Stimulated activated CD8-positive, alpha-beta memory T cell treated with anti-CD3 and anti-CD28 coated beads, Interleukin-4, amount 100 ng/mL, for 1 hour (primary cell): ENCODE results near the gene NFKB2.

ENCODE experiments used
- DNase-seq, 2 donors: peaks; one replicate each; pipeline ENCODE4 v3.0.0-alpha.2; 2020; ENCODE audit warnings: low read depth in 2 of 2, low spot score in 1 of 2

NFKB2 gene

DNA sequence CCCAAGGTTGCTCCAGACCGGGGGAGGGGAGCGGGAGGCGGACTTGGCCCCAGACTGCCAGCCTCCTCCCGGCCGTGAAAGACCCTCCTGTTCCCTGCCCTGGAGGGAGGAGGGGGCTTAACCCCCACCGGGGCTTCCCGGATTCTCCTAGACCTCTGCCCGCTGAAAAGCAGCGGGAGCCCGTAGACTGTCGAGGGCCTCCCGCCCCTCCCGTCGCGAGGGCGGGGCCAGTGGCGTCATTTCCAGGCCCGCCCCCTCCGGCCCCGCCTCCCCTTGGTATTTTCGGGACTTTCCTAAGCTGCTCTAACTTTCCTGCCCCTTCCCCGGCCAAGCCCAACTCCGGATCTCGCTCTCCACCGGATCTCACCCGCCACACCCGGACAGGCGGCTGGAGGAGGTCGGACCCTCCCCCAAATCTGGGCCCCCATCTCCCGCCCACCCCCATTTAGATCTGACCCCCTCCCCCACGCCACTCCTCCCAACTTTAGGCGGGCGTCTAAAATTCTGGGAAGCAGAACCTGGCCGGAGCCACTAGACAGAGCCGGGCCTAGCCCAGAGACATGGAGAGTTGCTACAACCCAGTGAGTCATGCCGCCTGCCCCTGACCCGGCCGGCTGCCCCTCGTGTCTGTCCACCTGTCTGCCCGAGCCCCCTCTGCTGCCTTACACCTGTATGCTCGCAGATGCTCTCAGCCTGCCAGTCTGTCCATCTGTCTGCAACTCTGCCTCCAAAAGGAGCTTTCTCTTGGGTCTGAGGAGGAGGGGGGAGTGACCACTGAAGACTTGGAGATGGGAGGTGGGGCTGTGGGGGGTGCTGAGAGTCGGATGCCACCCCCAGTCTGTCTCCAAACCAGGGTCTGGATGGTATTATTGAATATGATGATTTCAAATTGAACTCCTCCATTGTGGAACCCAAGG is at the start of gene NFKB2:
TSS of gene NFKB2 (plus strand) at position 306 of the 917 bp plus-strand sequence. CDS start at position 561, 255 bp downstream.
- DNase-seq = peak; percentile 87 to 88

DNA sequence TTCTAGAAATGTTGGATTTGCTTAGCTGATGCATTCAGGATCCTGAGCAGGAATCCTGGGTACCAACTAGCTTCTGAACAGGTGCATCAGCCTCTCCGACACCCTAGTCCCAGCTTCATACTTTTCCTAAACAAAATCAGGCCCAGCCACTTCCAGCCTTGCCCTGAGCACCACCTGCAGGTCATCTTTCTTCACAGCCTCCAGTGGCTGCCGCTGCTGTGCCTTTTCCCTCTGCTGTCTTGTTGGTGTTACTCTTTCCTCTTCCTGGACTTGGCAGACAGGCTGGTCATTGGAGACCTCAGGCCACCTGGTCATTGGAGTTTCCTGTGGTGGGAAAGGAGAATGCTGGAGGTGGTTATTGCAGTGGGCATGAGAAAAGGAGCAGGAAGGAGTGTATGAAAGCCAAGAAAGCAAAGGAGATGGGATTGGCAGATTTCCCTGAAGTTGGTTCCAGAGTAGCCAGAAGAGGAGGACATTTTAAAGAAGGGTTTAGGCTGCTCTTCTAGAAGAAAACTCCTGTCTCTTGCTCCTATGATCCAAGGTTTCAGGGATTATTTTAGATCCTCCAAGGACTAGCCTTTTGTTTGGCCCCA is 48.2 kb upstream of the NFKB2 start:
- no peak for DNase-seq

DNA sequence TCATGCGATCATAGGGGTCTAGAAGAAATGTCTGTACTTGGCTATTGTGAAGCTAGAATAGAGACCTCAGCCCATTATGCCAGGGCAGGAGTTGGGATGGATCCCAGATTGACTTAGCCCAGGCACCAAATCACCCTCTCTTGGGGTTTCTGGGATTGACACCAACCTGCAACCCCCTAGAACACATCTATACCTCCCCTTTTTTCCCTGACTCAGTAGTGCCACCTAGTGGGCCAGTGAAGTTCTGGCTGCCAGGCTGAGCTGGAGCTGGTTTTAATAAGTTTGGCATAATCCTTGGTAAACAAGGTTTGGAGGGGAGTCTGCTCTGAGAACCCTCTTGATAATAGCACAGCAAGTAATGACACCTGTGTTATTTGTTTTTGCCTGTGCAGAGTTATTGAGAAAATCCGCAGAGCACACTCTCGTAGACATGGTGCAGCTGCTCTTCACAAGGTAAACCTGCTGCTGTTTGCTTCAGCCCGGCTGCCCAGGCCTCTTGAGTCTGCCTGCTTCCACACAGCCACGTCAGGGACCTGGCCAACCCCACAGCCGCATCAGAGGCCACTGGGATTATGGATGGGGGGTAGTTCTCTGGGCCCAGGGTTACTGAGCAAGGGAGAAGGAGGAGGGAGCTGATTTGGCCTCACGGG is 43.3 kb upstream of the NFKB2 start:
- peak; percentile 24 to 65 for DNase-seq

DNA sequence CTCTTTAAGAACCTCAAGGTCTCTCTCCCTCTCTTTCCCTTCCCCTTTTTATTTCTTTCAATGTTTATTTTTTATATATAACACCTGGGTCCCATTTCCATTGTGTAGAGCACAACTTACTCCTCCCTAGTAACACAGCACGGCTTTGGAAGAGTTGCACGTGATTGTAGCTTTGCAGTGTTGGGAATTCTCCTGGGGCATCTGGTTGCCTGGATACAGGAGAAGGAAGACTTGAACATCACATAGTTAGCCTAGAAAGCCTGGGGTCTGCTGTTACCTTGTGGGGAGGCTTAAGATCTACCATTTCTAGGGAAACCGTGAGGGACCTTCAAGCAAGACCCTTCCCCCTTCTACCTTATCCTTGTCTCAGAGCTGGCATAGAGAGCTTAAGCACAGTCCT is 41.1 kb upstream of the NFKB2 start:
- no peak for DNase-seq

DNA sequence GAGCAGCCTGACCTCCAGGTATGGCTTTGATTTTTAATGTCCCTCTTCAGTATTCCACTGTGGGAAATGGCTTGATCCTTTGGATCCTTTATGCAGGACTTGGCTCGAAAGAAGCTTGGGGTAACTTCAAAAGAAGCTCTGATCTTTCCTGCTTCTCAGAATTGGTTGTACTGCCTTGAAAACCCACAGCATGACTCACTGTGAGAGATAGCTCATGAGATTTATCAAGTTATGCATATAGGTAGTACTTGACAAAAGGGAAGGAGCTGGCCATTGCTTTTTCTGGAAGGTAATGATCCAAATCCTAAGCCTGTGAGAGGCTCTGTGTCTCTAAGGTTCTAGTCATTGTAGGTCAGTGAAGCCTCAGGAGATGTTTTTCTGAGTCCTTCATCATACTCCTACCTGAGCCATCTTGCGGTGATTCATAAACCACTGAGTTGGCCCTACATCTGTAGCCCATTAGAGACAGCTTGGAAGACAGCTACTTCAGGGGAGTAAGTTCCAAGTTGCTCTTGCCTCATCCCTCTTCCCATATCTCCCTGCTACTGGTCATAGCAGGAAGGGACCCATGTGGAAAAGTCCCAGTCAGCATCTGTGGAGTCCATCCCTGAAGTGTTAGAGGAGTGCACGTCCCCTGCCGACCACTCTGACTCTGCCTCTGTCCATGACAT is 36.7 kb upstream of the NFKB2 start:
- no peak for DNase-seq

DNA sequence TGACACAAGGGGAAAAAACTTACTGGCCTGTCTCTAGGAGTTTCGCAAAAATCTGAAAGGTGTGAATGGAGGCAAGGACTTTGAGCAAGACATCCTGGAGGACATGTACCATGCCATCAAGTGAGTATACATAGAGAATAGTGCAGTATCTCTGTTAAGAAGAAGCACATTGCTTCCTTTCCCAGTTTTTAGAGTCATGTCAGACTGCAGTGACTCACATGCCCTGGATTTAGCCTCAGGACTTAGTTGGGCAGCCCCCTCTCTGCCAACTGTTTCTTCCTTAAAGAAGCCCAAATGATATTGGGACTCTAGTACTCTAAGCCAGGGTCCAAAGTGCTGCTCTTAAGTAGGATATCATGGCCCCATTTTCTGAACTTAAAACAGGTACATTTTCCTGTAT is 28.1 kb upstream of the NFKB2 start:
- DNase-seq = no peak

DNA sequence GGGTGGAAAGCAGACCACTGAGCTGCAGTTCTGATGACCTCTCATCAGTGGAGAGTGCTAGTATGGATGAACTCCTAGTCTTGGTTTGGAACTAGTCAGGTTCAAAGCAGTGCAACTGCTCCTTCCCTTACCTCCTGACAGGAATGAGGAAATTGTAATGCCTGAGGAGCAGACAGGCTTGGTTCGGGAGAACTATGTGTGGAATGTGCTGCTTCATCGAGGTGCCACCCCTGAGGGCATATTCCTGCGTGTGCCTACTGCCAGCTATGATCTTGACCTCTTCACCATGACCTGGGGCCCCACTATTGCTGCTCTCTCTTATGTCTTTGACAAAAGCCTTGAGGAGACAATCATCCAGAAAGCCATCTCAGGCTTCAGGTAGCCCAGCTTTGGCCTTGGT is 27.4 kb upstream of the NFKB2 start:
- DNase-seq = no peak

DNA sequence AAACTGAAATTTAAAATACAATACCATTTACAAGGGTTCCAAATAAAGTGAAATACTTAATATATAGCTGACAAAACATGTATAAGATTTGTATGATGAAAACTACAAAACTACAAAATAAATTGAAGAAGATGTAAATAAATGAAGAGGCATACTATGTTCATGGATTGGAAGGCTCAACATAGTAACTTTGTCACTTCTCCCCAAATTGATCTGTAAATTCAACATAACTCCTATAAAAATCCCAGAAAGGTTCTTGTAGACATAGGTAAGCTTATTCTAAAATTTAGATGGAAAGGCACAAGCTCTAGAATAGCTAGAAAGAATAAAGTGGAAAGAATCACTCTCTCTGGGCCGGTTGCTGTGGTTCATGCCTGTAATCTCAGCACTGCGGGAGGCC is 24.2 kb upstream of the NFKB2 start:
- DNase-seq = no peak

DNA sequence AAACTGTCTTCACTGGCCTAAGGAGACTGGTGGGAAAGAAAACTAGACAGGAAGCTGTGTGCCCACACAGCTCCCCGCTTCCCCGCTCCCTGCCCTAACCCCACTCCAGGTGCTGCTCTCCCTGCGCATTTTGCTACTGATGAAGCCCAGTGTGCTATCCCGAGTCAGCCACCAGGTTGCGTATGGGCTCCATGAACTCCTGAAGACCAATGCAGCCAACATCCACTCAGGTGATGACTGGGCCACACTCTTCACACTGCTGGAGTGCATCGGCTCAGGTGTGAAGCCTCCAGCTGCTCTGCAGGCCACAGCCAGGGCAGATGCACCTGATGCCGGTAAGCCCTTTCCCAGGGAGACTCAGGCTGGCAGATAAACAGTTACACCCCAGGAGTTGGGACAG is 20.3 kb upstream of the NFKB2 start:
- DNase-seq = no peak

DNA sequence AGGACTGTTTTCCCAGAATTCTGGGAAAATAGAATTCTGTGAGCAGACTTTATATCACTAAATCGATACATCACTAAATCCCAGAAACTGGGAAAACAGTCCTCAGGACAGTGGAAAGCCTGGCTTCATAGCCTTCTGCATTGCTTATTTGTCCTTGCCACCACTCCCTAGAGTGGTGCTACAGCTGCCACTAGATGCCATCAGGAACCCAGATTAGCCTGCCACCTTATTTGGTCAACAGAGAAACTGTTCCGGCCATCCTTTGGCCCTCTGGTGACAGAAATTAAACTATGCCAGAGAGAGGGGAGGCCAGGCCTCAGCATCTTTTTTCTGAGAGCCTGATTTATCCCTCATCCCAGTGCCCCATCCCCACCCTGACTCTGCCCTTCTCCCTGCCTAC is 19.6 kb upstream of the NFKB2 start:
- DNase-seq = no peak

DNA sequence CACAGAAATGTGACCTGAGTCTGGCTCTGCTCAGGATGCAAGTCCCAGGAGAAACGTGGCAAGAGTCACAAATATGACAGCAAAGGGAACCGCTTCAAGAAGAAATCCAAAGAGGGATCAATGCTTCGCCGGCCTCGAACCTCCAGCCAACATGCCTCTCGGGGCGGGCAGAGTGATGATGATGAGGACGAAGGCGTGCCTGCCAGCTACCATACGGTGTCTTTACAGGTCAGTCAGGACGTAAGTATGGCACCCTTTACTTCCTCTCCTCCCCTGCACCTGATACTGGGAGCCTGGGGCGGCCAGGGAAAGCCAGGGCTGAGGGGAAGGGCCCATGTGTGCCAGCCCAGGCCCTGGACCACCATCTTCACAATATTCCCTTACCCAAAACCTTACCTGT is 18.6 kb upstream of the NFKB2 start:
- no peak for DNase-seq

DNA sequence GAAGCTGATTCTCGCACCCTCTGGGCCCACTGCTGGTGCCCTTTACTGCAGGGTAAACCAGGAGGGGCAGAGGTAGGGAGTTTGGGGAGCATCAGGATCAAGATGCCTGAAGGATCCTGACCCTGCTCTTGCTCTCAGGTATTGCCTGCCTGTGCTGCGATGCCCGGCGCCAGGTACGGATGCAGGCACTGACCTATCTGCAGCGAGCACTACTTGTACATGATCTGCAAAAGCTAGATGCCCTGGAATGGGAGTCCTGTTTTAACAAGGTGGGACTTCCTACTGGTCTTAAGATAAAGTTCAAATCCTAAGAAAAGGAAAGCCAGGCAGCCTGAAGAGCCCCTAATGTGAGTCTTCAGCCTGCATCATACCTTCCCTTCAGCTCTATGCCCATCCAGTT is 16.1 kb upstream of the NFKB2 start:
- no peak for DNase-seq

DNA sequence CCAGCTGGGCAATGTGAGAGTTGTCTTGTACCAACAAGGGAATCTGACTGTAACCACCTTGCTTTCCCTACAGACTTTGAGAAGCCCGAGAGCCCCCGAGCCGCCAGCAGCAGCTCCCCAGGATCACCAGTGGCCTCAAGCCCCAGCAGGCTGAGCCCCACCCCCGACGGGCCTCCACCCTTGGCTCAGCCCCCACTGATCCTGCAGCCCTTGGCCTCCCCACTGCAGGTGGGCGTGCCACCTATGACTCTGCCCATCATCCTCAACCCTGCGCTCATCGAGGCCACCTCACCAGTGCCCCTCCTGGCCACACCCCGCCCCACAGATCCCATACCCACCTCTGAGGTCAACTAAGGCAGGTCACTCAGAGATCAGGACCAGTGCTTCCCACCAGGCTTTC is 13.5 kb upstream of the NFKB2 start:
- no peak for DNase-seq

DNA sequence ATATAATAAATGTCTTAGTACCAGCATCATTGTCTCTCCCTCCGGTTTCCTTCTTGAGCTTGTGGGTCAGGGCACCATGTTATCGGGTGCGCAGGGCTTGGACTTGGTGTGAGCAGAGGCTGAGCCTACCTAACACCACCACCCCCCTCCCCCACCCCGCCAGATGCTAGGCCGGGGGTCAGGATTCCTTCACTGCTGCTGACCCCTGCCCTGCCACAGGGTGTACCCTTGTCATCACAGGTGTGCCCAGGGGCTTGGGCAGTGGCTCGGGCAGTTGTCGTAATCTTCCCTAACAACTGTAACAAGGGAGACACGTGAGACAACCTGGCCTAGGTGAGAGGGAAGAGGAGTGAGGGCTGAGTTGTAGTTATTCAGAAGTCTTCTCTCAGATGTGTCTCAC is 12.6 kb upstream of the NFKB2 start:
- DNase-seq = no peak

DNA sequence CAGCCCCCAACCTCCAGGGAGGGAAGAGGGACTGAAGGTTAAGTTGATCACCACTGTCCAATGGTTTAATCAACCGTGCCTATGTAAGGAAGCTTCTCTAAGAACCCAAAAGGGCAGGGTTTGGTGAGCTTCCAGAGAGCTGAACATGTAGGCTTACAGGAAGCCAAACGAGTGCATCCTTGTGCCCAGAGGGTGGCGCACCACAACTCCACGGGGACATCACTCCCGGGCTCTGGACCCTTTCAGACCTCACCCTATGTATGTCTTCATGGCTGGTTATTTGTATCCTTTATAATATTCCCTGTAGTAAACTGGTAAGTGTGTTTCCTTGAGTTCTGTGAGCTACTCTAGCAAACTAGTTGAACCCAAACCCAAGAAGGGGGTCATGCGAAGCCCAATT is 11.5 kb upstream of the NFKB2 start:
- DNase-seq = no peak

DNA sequence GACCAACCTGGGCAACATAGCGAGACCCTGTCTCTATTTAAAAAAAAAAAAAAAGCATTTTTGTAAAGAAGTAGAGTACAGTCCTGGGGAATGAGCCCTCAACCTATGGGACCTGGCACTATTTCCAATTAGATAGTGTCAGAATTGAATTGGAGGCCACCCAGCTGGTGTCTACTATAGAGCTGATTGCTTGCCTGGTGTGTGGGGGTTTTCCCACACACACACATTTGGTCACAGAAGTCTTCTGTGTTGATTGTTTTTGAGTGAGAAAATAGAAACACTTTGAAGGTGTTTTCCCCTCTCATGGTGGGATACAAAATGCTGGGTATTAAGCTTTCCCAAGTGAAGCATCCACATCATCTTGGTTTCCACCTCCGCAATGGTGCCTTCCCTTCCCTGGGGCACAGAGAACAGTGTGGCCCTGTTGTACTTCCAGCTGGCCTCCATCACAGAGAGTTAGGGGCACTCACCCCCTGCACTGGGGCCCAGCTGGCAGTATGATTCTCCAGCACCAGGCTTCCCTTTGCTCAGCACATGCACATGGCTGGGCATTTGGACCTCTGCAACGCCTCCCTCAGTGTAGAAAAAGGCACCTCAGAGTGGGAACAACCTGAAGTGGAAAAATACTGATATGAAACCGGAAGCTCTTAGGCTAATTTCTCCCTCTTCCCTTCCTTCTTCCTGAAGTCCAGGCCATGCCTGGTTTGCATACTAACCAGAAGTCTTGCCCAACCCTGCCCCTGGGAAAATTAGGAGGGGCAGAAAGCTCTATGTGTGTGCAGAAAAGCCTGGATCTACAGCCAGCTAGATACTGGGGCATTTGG is 10.7 kb upstream of the NFKB2 start:
- no peak for DNase-seq

DNA sequence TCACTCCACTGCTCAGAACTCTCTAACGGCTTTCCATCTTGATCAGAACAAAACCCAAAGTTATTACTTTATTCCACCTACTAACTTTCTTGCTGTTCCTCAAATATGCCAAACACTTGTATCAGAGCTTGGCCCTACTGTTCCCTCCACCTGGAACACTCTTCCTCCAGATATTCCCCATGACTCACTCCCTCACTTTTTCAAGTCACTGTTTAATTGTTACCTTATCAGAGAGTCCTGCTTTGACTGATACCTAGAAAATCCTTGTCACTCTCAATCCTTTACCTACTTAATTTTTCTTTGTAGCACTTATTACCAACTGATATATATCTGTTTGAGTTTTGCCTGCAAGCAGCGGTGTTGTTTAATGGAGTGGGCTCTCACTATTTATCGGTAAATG is 5.6 kb upstream of the NFKB2 start:
- DNase-seq = no peak

DNA sequence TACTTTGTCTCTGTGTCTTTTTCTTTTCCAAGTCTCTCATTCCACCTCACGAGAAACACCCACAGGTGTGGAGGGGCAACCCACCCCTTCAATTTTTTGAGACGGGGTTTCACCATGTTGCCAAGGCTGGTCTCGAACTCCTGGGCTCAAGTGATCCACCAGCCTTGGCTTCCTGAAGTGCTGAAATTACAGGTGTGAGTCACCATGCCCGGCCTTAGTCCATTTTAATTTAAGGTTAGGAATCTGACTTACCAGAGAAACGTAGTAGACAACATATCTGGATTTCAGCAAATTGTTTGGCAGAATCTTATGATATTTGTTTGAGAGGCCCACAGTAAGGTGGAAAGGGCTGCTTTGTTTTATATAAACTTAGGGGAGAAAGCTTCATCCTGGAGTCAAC is 3.2 kb upstream of the NFKB2 start:
- DNase-seq = no peak

DNA sequence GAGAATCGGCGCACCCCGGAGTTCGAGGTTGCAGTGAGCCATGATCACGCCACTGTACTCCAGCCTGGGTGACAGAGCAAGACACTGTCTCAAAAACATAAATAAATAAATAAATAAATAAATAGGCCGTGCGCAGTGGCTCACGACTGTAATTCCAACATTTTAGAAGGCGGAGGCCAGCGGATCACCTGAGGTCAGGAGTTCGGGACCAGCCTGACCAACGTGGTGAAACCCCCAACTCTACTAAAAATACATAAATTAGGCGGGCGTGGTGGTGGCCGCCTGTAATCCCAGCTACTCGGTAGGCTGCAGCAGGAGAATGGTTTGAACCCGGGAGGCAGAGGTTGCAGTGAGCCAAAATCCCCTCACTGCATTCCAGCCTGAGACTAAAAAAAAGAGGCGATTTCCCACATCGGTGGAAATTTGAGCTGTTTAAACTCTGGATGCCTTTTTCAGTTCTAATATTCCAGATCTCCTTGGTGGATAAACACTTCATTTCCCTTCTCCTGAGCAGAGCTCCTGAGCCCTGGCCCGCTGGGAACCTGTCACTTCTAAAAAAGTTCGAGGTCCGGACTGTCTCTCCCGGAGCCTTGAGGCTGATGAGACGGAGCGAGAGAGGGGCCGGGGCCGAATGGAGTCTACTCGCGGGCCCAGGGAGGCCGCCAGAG is 2.0 kb upstream of the NFKB2 start:
- DNase-seq = no peak

DNA sequence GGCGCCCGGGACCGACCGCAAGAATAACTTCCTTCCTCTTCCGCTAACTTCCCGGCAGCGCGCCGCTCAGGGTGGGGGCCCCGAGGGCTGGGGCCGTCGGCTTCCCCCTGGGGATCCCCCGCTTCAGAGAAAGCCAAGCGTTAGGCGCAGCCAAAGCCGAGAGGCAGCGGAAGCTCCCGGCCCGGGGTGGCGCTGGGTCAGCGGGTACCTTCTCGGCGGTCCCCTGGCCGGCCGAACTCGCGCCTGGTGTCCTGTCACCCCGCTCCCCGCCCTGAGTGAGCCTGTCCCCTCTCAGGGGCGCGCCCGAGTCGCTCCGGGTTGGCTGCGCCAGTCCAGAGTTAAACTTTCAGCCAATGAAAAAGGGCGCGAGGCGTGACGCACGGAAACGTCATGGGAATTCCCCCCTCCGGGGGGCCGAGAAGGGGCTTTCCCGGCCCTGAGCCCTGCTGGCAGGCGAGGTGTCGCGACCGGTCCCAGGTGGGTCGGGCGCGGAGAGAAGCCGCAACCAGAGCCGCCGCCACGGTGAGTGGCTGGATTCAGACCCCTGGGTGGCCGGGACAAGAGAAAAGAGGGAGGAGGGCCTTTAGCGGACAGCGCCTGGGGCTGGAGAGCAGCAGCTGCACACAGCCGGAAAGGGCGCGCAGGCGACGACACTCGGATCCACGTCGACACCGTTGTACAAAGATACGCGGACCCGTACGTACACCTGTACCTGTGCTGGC is 1.3 kb upstream of the NFKB2 start:
- peak; percentile 99 to 100 for DNase-seq
